GM21529 (cell line): ENCODE data around the gene SLC9A7.
A peak's percentile ranks its signal among the peaks of the same experiment; 100 is the strongest.

ENCODE experiments used
- ATAC-seq: cut with Tn5 transposase; IDR thresholded peaks from one replicate; pipeline ENCODE4 v1.9.1; 2021; ENCODE audit not compliant: unreplicated experiment

The SLC9A7 gene

GRCh38 chrX:46575586-46575985, 183.3 kb downstream of the SLC9A7 start:
- no peak for ATAC-seq

DNA sequence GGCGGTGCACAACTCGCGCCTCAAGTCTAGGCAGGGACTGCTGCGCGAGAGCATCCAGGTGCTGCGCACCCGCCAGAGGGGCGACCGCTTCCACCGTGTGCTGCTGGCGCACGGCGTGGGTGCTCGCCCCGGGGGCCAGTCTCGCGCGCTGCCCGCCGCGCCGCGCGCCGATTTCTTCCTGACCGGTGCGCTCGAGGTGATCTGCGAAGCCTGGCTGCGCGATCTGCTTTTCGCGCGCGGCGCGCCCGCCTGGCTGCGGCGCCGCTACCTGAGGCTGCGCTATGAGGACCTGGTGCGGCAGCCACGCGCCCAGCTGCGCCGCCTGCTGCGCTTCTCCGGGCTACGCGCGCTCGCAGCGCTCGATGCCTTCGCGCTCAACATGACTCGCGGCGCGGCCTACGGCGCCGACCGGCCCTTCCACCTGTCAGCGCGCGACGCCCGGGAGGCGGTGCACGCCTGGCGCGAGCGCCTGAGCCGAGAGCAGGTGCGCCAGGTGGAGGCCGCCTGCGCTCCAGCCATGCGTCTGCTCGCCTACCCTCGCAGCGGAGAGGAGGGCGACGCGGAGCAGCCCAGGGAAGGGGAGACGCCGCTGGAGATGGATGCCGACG, 184.0 kb downstream of the SLC9A7 start:
- peak; percentile 12 for ATAC-seq

DNA sequence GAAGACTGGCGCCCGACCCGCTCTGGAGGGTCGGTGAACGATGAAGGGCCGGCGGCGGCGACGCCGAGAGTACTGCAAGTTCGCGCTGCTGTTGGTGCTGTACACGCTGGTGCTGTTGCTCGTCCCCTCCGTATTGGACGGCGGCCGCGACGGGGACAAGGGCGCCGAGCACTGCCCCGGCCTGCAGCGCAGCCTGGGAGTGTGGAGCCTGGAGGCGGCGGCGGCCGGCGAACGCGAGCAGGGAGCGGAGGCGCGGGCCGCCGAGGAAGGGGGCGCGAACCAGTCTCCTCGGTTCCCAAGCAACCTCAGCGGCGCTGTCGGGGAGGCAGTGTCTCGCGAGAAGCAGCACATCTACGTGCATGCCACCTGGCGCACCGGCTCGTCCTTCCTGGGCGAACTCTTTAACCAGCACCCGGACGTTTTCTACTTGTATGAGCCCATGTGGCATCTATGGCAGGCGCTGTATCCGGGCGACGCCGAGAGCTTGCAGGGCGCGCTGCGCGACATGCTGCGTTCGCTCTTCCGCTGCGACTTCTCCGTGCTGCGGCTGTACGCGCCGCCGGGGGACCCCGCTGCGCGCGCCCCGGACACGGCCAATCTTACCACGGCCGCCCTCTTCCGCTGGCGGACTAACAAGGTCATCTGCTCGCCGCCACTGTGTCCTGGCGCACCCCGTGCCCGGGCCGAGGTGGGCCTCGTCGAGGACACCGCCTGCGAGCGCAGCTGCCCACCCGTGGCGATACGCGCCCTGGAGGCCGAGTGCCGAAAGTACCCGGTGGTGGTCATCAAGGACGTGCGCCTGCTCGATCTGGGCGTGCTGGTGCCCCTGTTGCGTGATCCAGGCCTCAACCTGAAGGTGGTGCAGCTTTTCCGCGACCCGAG, 184.8 kb downstream of the SLC9A7 start:
- peak; percentile 32 for ATAC-seq

DNA sequence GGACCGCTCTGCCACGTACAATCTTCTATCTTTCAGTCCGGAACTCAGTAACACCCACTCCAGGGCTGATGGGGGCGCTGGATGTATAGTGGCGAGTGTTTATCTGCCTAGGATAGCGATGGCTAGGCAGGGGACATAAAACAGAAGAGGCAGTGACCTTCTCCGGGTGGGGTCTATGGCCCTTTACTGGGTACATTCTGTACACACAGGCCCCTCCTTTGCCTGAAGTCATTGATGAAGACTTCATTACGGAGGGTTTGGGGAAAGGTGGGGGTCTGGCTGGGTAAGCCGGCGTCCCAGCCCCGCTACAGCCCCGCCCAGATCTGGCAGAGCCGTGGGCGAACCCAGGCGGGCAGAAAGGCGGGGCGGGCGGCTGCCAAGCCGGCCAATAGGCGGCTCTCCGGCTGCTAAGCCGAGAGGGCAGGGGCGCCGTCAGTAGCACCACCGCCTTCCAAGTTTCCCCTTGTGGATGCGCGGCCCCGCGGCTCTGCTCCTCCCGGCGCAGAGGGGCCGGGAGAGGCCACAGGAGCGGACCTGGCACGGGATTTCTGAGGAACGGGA, 185.5 kb downstream of the SLC9A7 start, which contains the start of gene CHST7:
CHST7 (plus strand) TSS at position 435 of the 561 bp plus-strand sequence. CDS start 167 bp downstream, outside the sequence.
- ATAC-seq = peak; percentile 44

GRCh38 chrX:46572340-46572936, 186.5 kb downstream of the SLC9A7 start:
- ATAC-seq = peak; percentile 47

GRCh38 chrX:46571423-46572339, 187.2 kb downstream of the SLC9A7 start:
- no peak for ATAC-seq

- no peak for ATAC-seq
These were observed 189.3 kb downstream of the SLC9A7 start for GRCh38 chrX:46569621-46570020.

DNA sequence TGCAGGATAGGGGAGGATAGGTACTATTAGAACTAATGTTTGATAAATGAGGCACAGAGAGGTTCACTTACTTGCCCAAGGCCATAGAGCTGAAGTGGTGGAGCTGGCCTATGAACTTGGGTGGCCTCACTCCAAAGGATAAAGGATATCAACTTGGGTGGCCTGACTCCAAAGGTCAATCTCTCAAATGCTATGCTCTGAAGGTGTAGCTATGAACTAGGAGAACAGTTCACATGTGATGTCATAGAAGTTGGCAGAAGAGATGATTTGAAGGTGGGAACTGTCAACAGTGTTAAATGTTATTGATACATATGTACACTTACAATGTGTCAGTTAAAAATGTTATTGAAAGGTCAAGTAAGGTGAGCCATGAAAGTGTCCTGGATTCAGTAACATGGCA, 191.5 kb downstream of the SLC9A7 start:
- ATAC-seq = no peak

- peak; percentile 98 for ATAC-seq
These were observed 196.9 kb downstream of the SLC9A7 start for GRCh38 chrX:46561824-46562657.

GRCh38 chrX:46559062-46559461, 199.9 kb downstream of the SLC9A7 start:
- no peak for ATAC-seq

DNA sequence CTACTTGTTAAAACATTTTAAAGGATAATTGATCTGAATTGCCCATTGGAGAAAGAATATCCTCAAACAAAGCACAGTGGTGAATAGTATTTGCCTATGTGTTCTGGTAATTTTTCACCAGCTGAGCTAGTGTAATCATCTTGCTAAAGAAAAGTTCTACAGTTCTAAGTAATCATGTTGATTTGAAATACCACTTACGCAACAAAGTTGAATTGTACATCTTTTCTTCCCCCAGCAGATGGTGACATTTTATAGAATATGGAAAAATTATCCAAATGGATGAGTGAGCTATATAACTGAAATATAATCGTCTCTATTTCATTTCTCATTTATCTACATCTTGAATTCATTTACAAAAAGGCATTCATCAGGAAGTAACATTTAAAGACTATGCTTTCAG, 204.0 kb downstream of the SLC9A7 start:
- no peak for ATAC-seq

GRCh38 chrX:46553935-46554334, 205.0 kb downstream of the SLC9A7 start:
- ATAC-seq = no peak

GRCh38 chrX:46551494-46552128, 207.3 kb downstream of the SLC9A7 start:
- ATAC-seq = no peak

DNA sequence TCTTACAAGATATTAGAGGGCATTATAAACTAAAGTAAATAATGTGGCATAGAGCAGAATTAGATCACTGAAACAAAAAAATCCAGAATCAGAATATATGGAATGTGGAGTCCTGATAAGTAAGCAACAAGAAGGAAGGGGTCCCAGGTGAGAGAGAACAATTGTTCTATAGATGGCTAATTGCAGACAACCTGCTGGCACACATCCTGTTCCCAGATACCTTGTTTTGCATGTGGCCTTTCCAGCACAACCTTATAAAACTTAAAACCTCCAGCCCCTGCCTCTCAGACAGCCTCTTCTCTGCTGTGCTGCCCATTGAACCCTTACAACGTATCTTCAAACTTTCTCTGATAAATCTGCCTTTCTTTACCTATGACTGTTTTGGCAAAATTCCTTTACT, 209.0 kb downstream of the SLC9A7 start:
- no peak for ATAC-seq
